ENCODE results near the gene SNX32.

Gene SNX32

GRCh38 chr11:65854852-65855837 is 21.4 kb downstream of the SNX32 start:
- DNase-seq (ENCODE audit: low read depth in 2 of 2): no peak

- DNase-seq (ENCODE audit: low read depth in 2 of 2): no peak
Observed at GRCh38 chr11:65855927-65856363, 22.2 kb downstream of the SNX32 start.

GRCh38 chr11:65856689-65857499 is 23.1 kb downstream of the SNX32 start:
- no peak for DNase-seq (ENCODE audit: low read depth in 2 of 2)

GRCh38 chr11:65857500-65857852 is 23.7 kb downstream of the SNX32 start:
- no peak for DNase-seq (ENCODE audit: low read depth in 2 of 2)

GRCh38 chr11:65857853-65858680 is 24.3 kb downstream of the SNX32 start, which contains the start of gene CFL1:
CFL1 (minus strand) TSS chr11:65858180; CDS start chr11:65858099, 81 bp downstream.
- peak; percentile 95 to 96 for DNase-seq (ENCODE audit: low read depth in 2 of 2)

GRCh38 chr11:65858681-65859087 is 24.9 kb downstream of the SNX32 start:
- DNase-seq (ENCODE audit: low read depth in 2 of 2): no peak

GRCh38 chr11:65859095-65859811 is 25.5 kb downstream of the SNX32 start:
- DNase-seq (ENCODE audit: low read depth in 2 of 2): peak; percentile 99

- DNase-seq (ENCODE audit: low read depth in 2 of 2): no peak
Observed at GRCh38 chr11:65859812-65860277, 26.1 kb downstream of the SNX32 start.

- DNase-seq (ENCODE audit: low read depth in 2 of 2): peak; percentile 96 to 97
Observed at GRCh38 chr11:65860278-65861164, 26.8 kb downstream of the SNX32 start, which contains the start of gene MUS81. MUS81 (plus strand) TSS chr11:65860433; CDS start chr11:65860754, 321 bp downstream.

GRCh38 chr11:65861165-65861505 is 27.4 kb downstream of the SNX32 start:
- no peak for DNase-seq (ENCODE audit: low read depth in 2 of 2)

GRCh38 chr11:65861533-65862183 is 27.9 kb downstream of the SNX32 start:
- no peak for DNase-seq (ENCODE audit: low read depth in 2 of 2)

- DNase-seq (ENCODE audit: low read depth in 2 of 2): no peak
Observed at GRCh38 chr11:65862191-65862735, 28.5 kb downstream of the SNX32 start.

- no peak for DNase-seq (ENCODE audit: low read depth in 2 of 2)
Observed at GRCh38 chr11:65862941-65863888, 29.5 kb downstream of the SNX32 start.

- no peak for DNase-seq (ENCODE audit: low read depth in 2 of 2)
Observed at GRCh38 chr11:65863889-65864705, 30.3 kb downstream of the SNX32 start.

- no peak for DNase-seq (ENCODE audit: low read depth in 2 of 2)
Observed at GRCh38 chr11:65864706-65865471, 31.1 kb downstream of the SNX32 start.

- DNase-seq (ENCODE audit: low read depth in 2 of 2): no peak
Observed at GRCh38 chr11:65865550-65866172, 31.9 kb downstream of the SNX32 start.

All from fibroblast of skin of left biceps (primary cell).